ENCODE results near the gene NSD2. TPM values are rescaled to one million over a fixed set of nuclear protein-coding genes. Genes with fewer than 3 reads are reported as not detected.

NSD2 gene
- total RNA-seq, 1 experiment from 2014 or later = 136 TPM

- Histone ChIP-seq H2BK5ac (ENCODE audit: insufficient read length, low read length) (no peak overlapping the region), H3K18ac (ENCODE audit: insufficient read length, low read depth, low read length) (no peak overlapping the region), H4K91ac (ENCODE audit: insufficient read length, low read depth, low read length) (no peak overlapping the region), H3K14ac (ENCODE audit: insufficient read depth, low read length) (no peak overlapping the region), H3K79me1 (ENCODE audit: insufficient read depth, low read depth, low read length, poor library complexity, severe bottlenecking) (peaks cover 10% of the 10 kb centered on the region), H3K4me1 (ENCODE audit: insufficient read depth, low read length) (no peaks in the 10 kb centered on the region), H3K9ac (ENCODE audit: extremely low read depth, insufficient read length, low read length) (peak overlapping the region; percentile 36), H2BK20ac (ENCODE audit: low read depth, low read length, poor library complexity, severe bottlenecking) (no peak overlapping the region), H3K27ac (ENCODE audit: insufficient read length, low read depth, low read length) (no peak overlapping the region), H2AFZ (ENCODE audit: low read length) (no peak overlapping the region), H4K8ac (replicated peaks; ENCODE audit: insufficient read length, low read depth, low read length) (no peak overlapping the region), H3K4me2 (ENCODE audit: insufficient read depth, insufficient read length, low read length) (peak overlapping the region; percentile 77), H3K79me2 (ENCODE audit: insufficient read depth, low read length) (peaks cover 25% of the 10 kb centered on the region; the same call in 1 of the 2 replicates), H4K20me1 (ENCODE audit: control insufficient read depth, insufficient read depth, insufficient read length) (no peaks in the 10 kb centered on the region), H3K9me3 (ENCODE audit: control insufficient read depth, low read depth, low read length) (no peaks in the 10 kb centered on the region), H3K4ac (ENCODE audit: low read depth, low read length) (no peak overlapping the region), H2AK5ac (ENCODE audit: insufficient read length, low read length) (no peak overlapping the region), H3K56ac (ENCODE audit: insufficient read length, low read depth, low read length) (no peak overlapping the region), H2BK15ac (ENCODE audit: low read depth, low read length) (no peak overlapping the region), H3K27me3 (ENCODE audit: insufficient read depth, low read length) (no peaks in the 10 kb centered on the region), H2BK12ac (ENCODE audit: insufficient read length, low read depth, low read length) (no peak overlapping the region), H3K23ac (ENCODE audit: insufficient read length, low read depth, low read length) (no peak overlapping the region), H4K5ac (ENCODE audit: insufficient read length, low read depth, low read length) (no peak overlapping the region), H3K23me2 (ENCODE audit: insufficient read length, low read depth, low read length, poor library complexity, severe bottlenecking) (peaks cover 7% of the 10 kb centered on the region), H2BK120ac (ENCODE audit: low read depth, low read length, poor library complexity, severe bottlenecking) (no peak overlapping the region), H3T11ph (ENCODE audit: low read length) (no peak overlapping the region)
- peak overlapping the region; percentile 87 to 95 for H3K4me3 Mint-ChIP-seq
- peaks cover 29 to 44% (median 34%) of the 10 kb centered on the region in 3 experiments for H3K36me3 Mint-ChIP-seq (ENCODE audit: insufficient read depth in 1 of 3, low read depth in 3 of 3)
- peaks cover 13 to 17% of the 10 kb centered on the region in 2 experiments for H3K4me1 Mint-ChIP-seq
- peaks cover 15% of the 10 kb centered on the region for H3K27me3 Mint-ChIP-seq (ENCODE audit: low read depth)
- TF ChIP-seq CTCF (conservative IDR thresholded peaks at IDR 0.05) = no peak
- H3K9me3 Mint-ChIP-seq = no peaks in the 10 kb centered on the region
- no peak for DNase-seq
- no peak overlapping the region; a peak in 1 of 7 replicates for H3K27ac Mint-ChIP-seq
- no CpG with 5 or more reads among the region's 15 CpGs for WGBS (ENCODE audit: extremely low coverage, insufficient read length, low lambda C conversion rate)
These were observed 135.9 kb downstream of the NSD2 start for GRCh38 chr4:2006956-2007653.

Measured in H9 (cell line).